CD4-positive, alpha-beta T cell treated with Interferon alpha-2 for 1 hour (primary cell): ENCODE data around the gene RALB.

Experiments
- DNase-seq, 2 donors: peaks; one replicate each; pipeline ENCODE4 v3.0.0-alpha.2; 2020 to 2022

The RALB gene

GRCh38 chr2:120269076-120269744 lies 16.6 kb downstream of the RALB start:
- DNase-seq: peak in 1 of 2 donors; percentile 9

- DNase-seq: no peak
These were observed 17.2 kb downstream of the RALB start for GRCh38 chr2:120269816-120270215.

GRCh38 chr2:120271711-120272379 lies 19.2 kb downstream of the RALB start:
- no peak for DNase-seq

GRCh38 chr2:120272763-120273481 lies 20.3 kb downstream of the RALB start:
- no peak for DNase-seq

- no peak for DNase-seq
These were observed 23.2 kb downstream of the RALB start for GRCh38 chr2:120275617-120276400.

GRCh38 chr2:120277505-120278205 lies 25.0 kb downstream of the RALB start:
- DNase-seq: no peak

GRCh38 chr2:120278901-120279300 lies 26.2 kb downstream of the RALB start:
- DNase-seq: no peak

- no peak for DNase-seq
These were observed 27.1 kb downstream of the RALB start for GRCh38 chr2:120279708-120280107.

- no peak for DNase-seq
These were observed 31.0 kb downstream of the RALB start for GRCh38 chr2:120283649-120284048.

GRCh38 chr2:120285056-120285455 lies 32.4 kb downstream of the RALB start:
- DNase-seq: no peak

- no peak for DNase-seq
These were observed 34.7 kb downstream of the RALB start for GRCh38 chr2:120287183-120288015.

- DNase-seq: no peak
These were observed 35.3 kb downstream of the RALB start for GRCh38 chr2:120288016-120288373.

GRCh38 chr2:120289221-120289906 lies 36.7 kb downstream of the RALB start:
- DNase-seq: no peak

GRCh38 chr2:120290737-120291136 lies 38.1 kb downstream of the RALB start:
- DNase-seq: no peak

GRCh38 chr2:120291401-120292311 lies 39.0 kb downstream of the RALB start:
- no peak for DNase-seq

GRCh38 chr2:120293096-120294007 lies 40.7 kb downstream of the RALB start:
- DNase-seq: no peak

GRCh38 chr2:120294008-120294340 lies 41.3 kb downstream of the RALB start:
- DNase-seq: no peak

GRCh38 chr2:120298173-120298835 lies 45.7 kb downstream of the RALB start:
- DNase-seq: no peak
